Measurements from ENCODE around the gene POLR3GL.
A peak's percentile ranks its signal among the peaks of the same experiment; 100 is the strongest.

POLR3GL gene

GRCh38 chr1:145993618-145994390 lies 29.3 kb downstream of the POLR3GL start:
- DNase-seq, result no peak

GRCh38 chr1:145994391-145995120 lies 30.1 kb downstream of the POLR3GL start:
- no peak for DNase-seq

- no peak for DNase-seq
These were observed 30.8 kb downstream of the POLR3GL start for GRCh38 chr1:145995148-145995881.

GRCh38 chr1:145995964-145996432 lies 31.5 kb downstream of the POLR3GL start:
- no peak for DNase-seq

GRCh38 chr1:145996433-145997015 lies 32.0 kb downstream of the POLR3GL start, which contains the start of gene TXNIP:
Gene TXNIP, minus strand, starts transcription at chr1:145996579. Its CDS starts 313 bp downstream, at chr1:145996266.
- peak; percentile 96 for DNase-seq

GRCh38 chr1:145997016-145997717 lies 32.7 kb downstream of the POLR3GL start:
- DNase-seq, result no peak

GRCh38 chr1:145997718-145998023 lies 33.2 kb downstream of the POLR3GL start:
- no peak for DNase-seq

- no peak for DNase-seq
These were observed 35.0 kb downstream of the POLR3GL start for GRCh38 chr1:145999321-146000024.

GRCh38 chr1:146001709-146002108 lies 37.2 kb downstream of the POLR3GL start:
- DNase-seq, result no peak

- no peak for DNase-seq
These were observed 43.1 kb downstream of the POLR3GL start for GRCh38 chr1:146007489-146008133.

- no peak for DNase-seq
These were observed 45.7 kb downstream of the POLR3GL start for GRCh38 chr1:146010126-146010738.

- peak; percentile 75 for DNase-seq
These were observed 48.4 kb downstream of the POLR3GL start for GRCh38 chr1:146012703-146013558.

- no peak for DNase-seq
These were observed 49.1 kb downstream of the POLR3GL start for GRCh38 chr1:146013559-146013922.

- DNase-seq, result no peak
These were observed 52.4 kb downstream of the POLR3GL start for GRCh38 chr1:146016891-146017290.

- DNase-seq, result no peak
These were observed 55.0 kb downstream of the POLR3GL start for GRCh38 chr1:146019231-146020057.

GRCh38 chr1:146020058-146021049 lies 55.9 kb downstream of the POLR3GL start:
- DNase-seq, result no peak

GRCh38 chr1:146021050-146021445 lies 56.6 kb downstream of the POLR3GL start:
- DNase-seq, result no peak

All from NCI-H2227 treated with DMSO at 0.1 percent for 48 hours (cell line).